Endothelial cell of umbilical vein (primary cell): ENCODE measurements around the gene SRL. TPM values are rescaled to one million over a fixed set of nuclear protein-coding genes. Genes with fewer than 3 reads are reported as not detected.

Source experiments
- BruUV-seq: library from RNA; stranded (reverse); fragments of 400-500 nt; replicated peaks from 2 replicates; lab custom pipeline; 2021; lab: Mats Ljungman, UMichigan
- CTCF ChIA-PET: fragments of 300-600, 350-600 bp; sonication (Branson Sonifier 250); formaldehyde crosslinking; loops from one replicate; lab custom pipeline; 2021; ENCODE audit warnings: antibody characterized with exemption, inconsistent platforms; lab: Charles Lee
- POLR2A ChIA-PET: fragments of 300-600, 350-600 bp; sonication (Branson Sonifier 250); formaldehyde crosslinking; loops from one replicate; lab custom pipeline; 2021; ENCODE audit warnings: antibody characterized with exemption, inconsistent platforms; lab: Charles Lee
- DNase-seq: peaks from one replicate; pipeline ENCODE4 v3.0.0-alpha.2; 2011; ENCODE audit warnings: low read depth, low spot score
- FAIRE-seq: peaks from 2 replicates; lab custom pipeline; 2011; peaks lifted over from hg19 to GRCh38; lab: Jason Lieb, UNC
- H2AFZ ChIP-seq: 2 replicates; pipeline ENCODE4 v1.6.0; 2012; ENCODE audit warnings: low read depth, low read length, control low read depth, inconsistent platforms
- H3K27ac ChIP-seq: 2 replicates; pipeline ENCODE4 v1.5.1; 2011; ENCODE audit warnings: low read depth, mild to moderate bottlenecking, control low read depth, low read length, moderate library complexity; ENCODE audit not compliant: insufficient read depth
- H3K27me3 ChIP-seq, 2 experiments: 2 replicates each; pipeline versions ENCODE4 v1.6.0 to v1.6.1; 2011; ENCODE audit warnings: low read length in 2 of 2, mixed read lengths in 1 of 2; ENCODE audit not compliant: control insufficient read depth in 2 of 2, insufficient read depth in 2 of 2
- H3K36me3 ChIP-seq, 2 experiments: 2 replicates in 1 of 2; 3 replicates in 1 of 2; pipeline ENCODE4 v1.5.1; 2011; ENCODE audit warnings: low read length in 2 of 2, mild to moderate bottlenecking in 1 of 2, moderate library complexity in 1 of 2; ENCODE audit not compliant: control insufficient read depth in 2 of 2, insufficient read depth in 2 of 2; ENCODE audit errors: extremely low read depth in 1 of 2
- H3K4me1 ChIP-seq: 3 replicates; pipeline ENCODE4 v1.5.1; 2011; ENCODE audit warnings: mild to moderate bottlenecking, low read length; ENCODE audit not compliant: control insufficient read depth, insufficient read depth; ENCODE audit errors: extremely low read depth
- H3K4me2 ChIP-seq: 2 replicates; pipeline ENCODE4 v1.6.1; 2011; ENCODE audit warnings: low read length, control low read depth, mixed read lengths; ENCODE audit not compliant: insufficient read depth
- H3K4me3 ChIP-seq, 3 experiments: fragments of 200-600 bp in 1 of 3; sonication (generic), shearing (Covaris generic) in 1 of 3; replicated peaks in 1 of 3; 2 replicates each; pipeline ENCODE4 v1.5.1; 2011 to 2016; ENCODE audit warnings: control low read depth in 3 of 3, low read length in 3 of 3, mild to moderate bottlenecking in 2 of 3, inconsistent platforms in 1 of 3, low read depth in 1 of 3, moderate library complexity in 1 of 3; ENCODE audit not compliant: insufficient read depth in 1 of 3
- H3K79me2 ChIP-seq: 2 replicates; pipeline ENCODE4 v1.6.0; 2012; ENCODE audit warnings: low read length, inconsistent platforms; ENCODE audit not compliant: control insufficient read depth, insufficient read depth
- H3K9ac ChIP-seq: replicated peaks from 2 replicates; pipeline ENCODE3; 2011; ENCODE audit warnings: low read length, control low read depth; ENCODE audit not compliant: insufficient read depth; ENCODE audit errors: extremely low read depth
- H3K9me1 ChIP-seq: replicated peaks from 3 replicates; pipeline ENCODE4 v1.6.0; 2011; ENCODE audit warnings: mild to moderate bottlenecking, low read length; ENCODE audit not compliant: control insufficient read depth, insufficient read depth; ENCODE audit errors: extremely low read depth
- H3K9me3 ChIP-seq: replicated peaks from 2 replicates; pipeline ENCODE4 v1.5.1; 2012; ENCODE audit warnings: low read length, inconsistent platforms; ENCODE audit not compliant: control insufficient read depth, insufficient read depth
- H4K20me1 ChIP-seq: replicated peaks from 2 replicates; pipeline ENCODE3; 2011; ENCODE audit warnings: mild to moderate bottlenecking, low read length; ENCODE audit not compliant: control insufficient read depth, insufficient read depth; ENCODE audit errors: extremely low read depth
- EZH2 ChIP-seq: IDR thresholded peaks from 2 replicates; pipeline ENCODE4 v1.6.1; 2012; ENCODE audit warnings: borderline replicate concordance, low read depth, mild to moderate bottlenecking, moderate library complexity, low read length, inconsistent platforms; ENCODE audit not compliant: severe bottlenecking
- FOS ChIP-seq: IDR thresholded peaks from 2 replicates; pipeline ENCODE4 v1.6.1; 2011; ENCODE audit warnings: mild to moderate bottlenecking, low read length, moderate library complexity, borderline replicate concordance; ENCODE audit not compliant: insufficient read depth
- GATA2 ChIP-seq: IDR thresholded peaks from 2 replicates; pipeline ENCODE4 v1.7.0; 2011; ENCODE audit warnings: low read depth, mild to moderate bottlenecking, moderate library complexity, mixed read lengths, low read length; ENCODE audit not compliant: insufficient read length, insufficient read depth
- JUN ChIP-seq: IDR thresholded peaks from 2 replicates; pipeline ENCODE4 v1.6.1; 2011; ENCODE audit warnings: borderline replicate concordance, low read depth; ENCODE audit not compliant: insufficient read length, insufficient read depth
- MYC ChIP-seq: IDR thresholded peaks from one replicate; pipeline ENCODE4 v1.6.1; 2011; ENCODE audit warnings: mild to moderate bottlenecking, low read depth, low read length
- POLR2A ChIP-seq: IDR thresholded peaks from 2 replicates; pipeline ENCODE4 v1.6.1; 2012; ENCODE audit warnings: low read depth, mild to moderate bottlenecking, control low read depth, low read length
- POLR2AphosphoS5 ChIP-seq: IDR thresholded peaks from 2 replicates; pipeline ENCODE4 v1.6.1; 2012; ENCODE audit warnings: low read depth, mild to moderate bottlenecking, control low read depth, low read length, moderate library complexity; ENCODE audit not compliant: insufficient read depth
- dilution Hi-C: fragments of 300-500 bp; cut with MboI; formaldehyde crosslinking; loops from one replicate; pipeline ENCODE4 v1.15.0; 2019; ENCODE audit warnings: low sequenced_read_pairs; ENCODE audit not compliant: extremely low pct_ligation_motif_present
- intact Hi-C: fragments of 100-400 bp; cut with micrococcal nuclease; formaldehyde crosslinking; loops from one replicate; pipeline ENCODE4 v1.10.0; 2022
- polyA plus RNA-seq, 4 experiments: library from polyadenylated mRNA; depleted of rRNA in 3 of 4; stranded (reverse) in 3 of 4; unstranded in 1 of 4; fragments of >200 nt; gene quantifications; 2 replicates each; pipeline versions ENCODE4 v1.2.1 to v1.2.3, GENCODE V29; 2011 to 2012; ENCODE audit warnings: missing spikeins in 1 of 4
- total RNA-seq: library from RNA; stranded (reverse); gene quantifications from 2 replicates; pipeline ENCODE4 v1.2.3, GENCODE V29; 2021
- TF ChIP-seq, protein P1 (sequence below), 2 donors: IDR thresholded peaks; 1 replicate in 1 of 2; 2 replicates in 1 of 2; pipeline ENCODE4 v1.5.1; 2011; ENCODE audit warnings: low read length in 2 of 2, mild to moderate bottlenecking in 2 of 2, moderate library complexity in 2 of 2, control low read depth in 1 of 2, inconsistent platforms in 1 of 2, low read depth in 1 of 2; ENCODE audit not compliant: insufficient read depth in 1 of 2; ENCODE audit errors: extremely low read depth in 1 of 2
- TF ChIP-seq, protein P2 (sequence below): IDR thresholded peaks from 2 replicates; pipeline ENCODE4 v1.6.1; 2011; ENCODE audit not compliant: insufficient read depth, insufficient read length

The SRL gene
- total and polyA plus RNA-seq, 2 donors (not counting 3 experiments of a cell fraction or from before 2014, with no cell fraction given), result 0.21 to 0.29 TPM

- Histone ChIP-seq H3K4me3 (no peak overlapping the region), H3K27me3 (no peaks in the 10 kb centered on the region), H3K27ac (no peak overlapping the region), H2AFZ (no peak overlapping the region), H3K9ac (no peak overlapping the region), H3K36me3 (no peaks in the 10 kb centered on the region), H3K4me2 (no peak overlapping the region), H3K79me2 (peaks cover 9% of the 10 kb centered on the region), H3K9me3 (no peaks in the 10 kb centered on the region), H3K9me1 (no peaks in the 10 kb centered on the region), H3K4me1 (no peaks in the 10 kb centered on the region), H4K20me1 (no peaks in the 10 kb centered on the region)
- intact Hi-C loops, result loop anchor here (1.0 kb wide), 1 partner anchor 8 kb away; no protein-coding TSS in a partner anchor
- no TSS peak for BruUV-seq
- FAIRE-seq, result peak; percentile 43
- ChIA-PET POLR2A (no interaction called here), CTCF (interaction anchor here (1.4 to 3.8 kb wide), 6 partner anchors 8 to 139 kb away, joined by 4 to 45 read pairs (median 8); no protein-coding TSS in a partner anchor)
- dilution Hi-C loops, result no loop called here
- DNase-seq, result no peak
- TF ChIP-seq POLR2AphosphoS5 (no peak), JUN (no peak), GATA2 (no peak), EZH2 (no peak), POLR2A (no peak), FOS (no peak), MYC (no peak)
- TF ChIP-seq, protein P1, sequence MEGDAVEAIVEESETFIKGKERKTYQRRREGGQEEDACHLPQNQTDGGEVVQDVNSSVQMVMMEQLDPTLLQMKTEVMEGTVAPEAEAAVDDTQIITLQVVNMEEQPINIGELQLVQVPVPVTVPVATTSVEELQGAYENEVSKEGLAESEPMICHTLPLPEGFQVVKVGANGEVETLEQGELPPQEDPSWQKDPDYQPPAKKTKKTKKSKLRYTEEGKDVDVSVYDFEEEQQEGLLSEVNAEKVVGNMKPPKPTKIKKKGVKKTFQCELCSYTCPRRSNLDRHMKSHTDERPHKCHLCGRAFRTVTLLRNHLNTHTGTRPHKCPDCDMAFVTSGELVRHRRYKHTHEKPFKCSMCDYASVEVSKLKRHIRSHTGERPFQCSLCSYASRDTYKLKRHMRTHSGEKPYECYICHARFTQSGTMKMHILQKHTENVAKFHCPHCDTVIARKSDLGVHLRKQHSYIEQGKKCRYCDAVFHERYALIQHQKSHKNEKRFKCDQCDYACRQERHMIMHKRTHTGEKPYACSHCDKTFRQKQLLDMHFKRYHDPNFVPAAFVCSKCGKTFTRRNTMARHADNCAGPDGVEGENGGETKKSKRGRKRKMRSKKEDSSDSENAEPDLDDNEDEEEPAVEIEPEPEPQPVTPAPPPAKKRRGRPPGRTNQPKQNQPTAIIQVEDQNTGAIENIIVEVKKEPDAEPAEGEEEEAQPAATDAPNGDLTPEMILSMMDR (IDR thresholded peaks at IDR 0.05; ENCODE audit: extremely low read depth in 1 of 2, insufficient read depth in 1 of 2, low read depth in 1 of 2, low read length in 2 of 2), result no peak
- TF ChIP-seq, protein P2, sequence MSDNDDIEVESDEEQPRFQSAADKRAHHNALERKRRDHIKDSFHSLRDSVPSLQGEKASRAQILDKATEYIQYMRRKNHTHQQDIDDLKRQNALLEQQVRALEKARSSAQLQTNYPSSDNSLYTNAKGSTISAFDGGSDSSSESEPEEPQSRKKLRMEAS, result no peak
Measured at GRCh38 chr16:4263504-4264436, 21.9 kb upstream of the SRL start.
